Left colon (tissue), 2 donors: ENCODE data around the gene CDC14A. TPM values are rescaled to one million over a fixed set of nuclear protein-coding genes. Genes with fewer than 3 reads are reported as not detected.

Experiments
- ATAC-seq: fragments of 200-7000 bp; cut with Tn5 transposase; one replicate; pipeline ENCODE4 v1.9.1; 2020; ENCODE audit warnings: mild to moderate bottlenecking, moderate library complexity
- DNase-seq, 2 donors: peaks; one replicate each; pipeline ENCODE4 v3.0.0-alpha.2; 2020
- intact Hi-C, 2 donors: fragments of 100-400 bp; cut with DNase I in 1 of 2; cut with micrococcal nuclease in 1 of 2; formaldehyde crosslinking; loops; one replicate each; pipeline versions ENCODE4 v1.11.2 to v1.14.0; 2022; cut with DNase I, micrococcal nuclease
- total RNA-seq, 2 donors: library from RNA; stranded (reverse); fragmentation: NEBNext Ultra II Directional; extraction: Animal tissue kit (Norgen Biotek cat#: 25700); gene quantifications; one replicate each; pipeline ENCODE4 v1.2.1, GENCODE V29; 2021
- donor health status: DM: no; HTN: no; CAD: no.
- donor health status: DM: yes; HTN: yes; CAD: no.

The CDC14A gene
- total RNA-seq, 2 donors from 2014 or later, result 19.1 to 23.9 TPM

GRCh38 chr1:100499194-100499811, 147.0 kb downstream of the CDC14A start:
- DNase-seq (no peak), ATAC-seq (no peak)
- intact Hi-C loops, result no loop called here

- DNase-seq, result no peak
- intact Hi-C loops, result no loop called here
- ATAC-seq, result no peak
Measured at GRCh38 chr1:100502052-100502792, 149.9 kb downstream of the CDC14A start.

GRCh38 chr1:100506217-100506616, 153.9 kb downstream of the CDC14A start:
- DNase-seq (no peak), ATAC-seq (no peak)
- intact Hi-C loops, result no loop called here

GRCh38 chr1:100510451-100510850, 158.1 kb downstream of the CDC14A start:
- intact Hi-C loops, result no loop called here
- DNase-seq (no peak), ATAC-seq (no peak)

GRCh38 chr1:100511058-100511457, 158.8 kb downstream of the CDC14A start:
- DNase-seq (no peak), ATAC-seq (no peak)
- intact Hi-C loops, result no loop called here

- intact Hi-C loops, result no loop called here
- no peak for ATAC-seq
- no peak for DNase-seq
Measured at GRCh38 chr1:100511773-100512172, 159.5 kb downstream of the CDC14A start.

- intact Hi-C loops, result no loop called here
- no peak for DNase-seq
- ATAC-seq, result no peak
Measured at GRCh38 chr1:100512803-100513352, 160.6 kb downstream of the CDC14A start.

- intact Hi-C loops, result no loop called here
- ATAC-seq (no peak), DNase-seq (no peak)
Measured at GRCh38 chr1:100516857-100517256, 164.6 kb downstream of the CDC14A start.

- no peak for DNase-seq
- ATAC-seq, result no peak
- intact Hi-C loops, result no loop called here
Measured at GRCh38 chr1:100517515-100517914, 165.2 kb downstream of the CDC14A start.

GRCh38 chr1:100518023-100518422, 165.7 kb downstream of the CDC14A start:
- no peak for ATAC-seq
- DNase-seq, result no peak
- intact Hi-C loops, result no loop called here

GRCh38 chr1:100523038-100523652, 170.8 kb downstream of the CDC14A start:
- DNase-seq, result no peak
- intact Hi-C loops, result no loop called here
- no peak for ATAC-seq

GRCh38 chr1:100524355-100524754, 172.0 kb downstream of the CDC14A start:
- no peak for DNase-seq
- ATAC-seq, result no peak
- intact Hi-C loops, result no loop called here

- DNase-seq, result no peak
- ATAC-seq, result no peak
- intact Hi-C loops, result no loop called here
Measured at GRCh38 chr1:100526894-100527293, 174.6 kb downstream of the CDC14A start.

GRCh38 chr1:100528871-100529270, 176.6 kb downstream of the CDC14A start:
- ATAC-seq (no peak), DNase-seq (no peak)
- intact Hi-C loops, result no loop called here

- intact Hi-C loops, result no loop called here
- DNase-seq, result no peak
- no peak for ATAC-seq
Measured at GRCh38 chr1:100530141-100530540, 177.8 kb downstream of the CDC14A start.

- DNase-seq, result no peak
- intact Hi-C loops, result no loop called here
- no peak for ATAC-seq
Measured at GRCh38 chr1:100530880-100531487, 178.7 kb downstream of the CDC14A start.

GRCh38 chr1:100532645-100533044, 180.3 kb downstream of the CDC14A start:
- DNase-seq (no peak), ATAC-seq (no peak)
- intact Hi-C loops, result no loop called here

- DNase-seq (no peak), ATAC-seq (no peak)
- intact Hi-C loops, result no loop called here
Measured at GRCh38 chr1:100535264-100535663, 183.0 kb downstream of the CDC14A start.

- DNase-seq (no peak), ATAC-seq (no peak)
- intact Hi-C loops, result no loop called here
Measured at GRCh38 chr1:100536031-100536430, 183.7 kb downstream of the CDC14A start.
